ENCODE measurements around the gene SOCS6.
A peak's percentile ranks its signal among the peaks of the same experiment; 100 is the strongest.

The SOCS6 gene

GRCh38 chr18:70288171-70288850 is 534 bp upstream of the SOCS6 start:
- in situ Hi-C loops (cut with HindIII; ENCODE audit: low sequenced_read_pairs) = no loop called here
- DNase-seq (ENCODE audit: low read depth) = no peak
- H3K4me3 ChIP-seq (ENCODE audit: low read depth, low read length) = peak overlapping the region; percentile 79
- no peak for TF ChIP-seq CTCF (IDR thresholded peaks at IDR 0.05; ENCODE audit: low read depth, low read length, missing control alignments)

- no peak for DNase-seq (ENCODE audit: low read depth)
- peak overlapping the region; percentile 79 for H3K4me3 ChIP-seq (ENCODE audit: low read depth, low read length)
- no peak for TF ChIP-seq CTCF (IDR thresholded peaks at IDR 0.05; ENCODE audit: low read depth, low read length, missing control alignments)
- in situ Hi-C loops (cut with HindIII; ENCODE audit: low sequenced_read_pairs) = no loop called here
Observed at GRCh38 chr18:70289351-70290312, 787 bp downstream of the SOCS6 start.

GRCh38 chr18:70290482-70291294 is 1.8 kb downstream of the SOCS6 start:
- TF ChIP-seq CTCF (IDR thresholded peaks at IDR 0.05; ENCODE audit: low read depth, low read length, missing control alignments) = no peak
- in situ Hi-C loops (cut with HindIII; ENCODE audit: low sequenced_read_pairs) = no loop called here
- peak overlapping the region; percentile 79 for H3K4me3 ChIP-seq (ENCODE audit: low read depth, low read length)
- no peak for DNase-seq (ENCODE audit: low read depth)

- no peak for DNase-seq (ENCODE audit: low read depth)
- in situ Hi-C loops (cut with HindIII; ENCODE audit: low sequenced_read_pairs) = no loop called here
- no peak for TF ChIP-seq CTCF (IDR thresholded peaks at IDR 0.05; ENCODE audit: low read depth, low read length, missing control alignments)
- no peak overlapping the region for H3K4me3 ChIP-seq (ENCODE audit: low read depth, low read length)
Observed at GRCh38 chr18:70291295-70291574, 2.4 kb downstream of the SOCS6 start.

GRCh38 chr18:70292628-70293027 is 3.8 kb downstream of the SOCS6 start:
- TF ChIP-seq CTCF (IDR thresholded peaks at IDR 0.05; ENCODE audit: low read depth, low read length, missing control alignments) = no peak
- in situ Hi-C loops (cut with HindIII; ENCODE audit: low sequenced_read_pairs) = no loop called here
- no peak overlapping the region for H3K4me3 ChIP-seq (ENCODE audit: low read depth, low read length)
- no peak for DNase-seq (ENCODE audit: low read depth)

GRCh38 chr18:70293166-70293565 is 4.3 kb downstream of the SOCS6 start:
- no peak for TF ChIP-seq CTCF (IDR thresholded peaks at IDR 0.05; ENCODE audit: low read depth, low read length, missing control alignments)
- no peak overlapping the region for H3K4me3 ChIP-seq (ENCODE audit: low read depth, low read length)
- DNase-seq (ENCODE audit: low read depth) = no peak
- in situ Hi-C loops (cut with HindIII; ENCODE audit: low sequenced_read_pairs) = no loop called here

All from astrocyte of the cerebellum (primary cell).